HG02840 (cell line): ENCODE results near the gene NDUFS7.

Source experiments
- ATAC-seq: cut with Tn5 transposase; IDR thresholded peaks from one replicate; pipeline ENCODE4 v1.9.1; 2021; ENCODE audit warnings: mild to moderate bottlenecking, moderate library complexity, moderate number of reproducible peaks; ENCODE audit not compliant: unreplicated experiment, low FRiP score

Gene NDUFS7

GRCh38 chr19:1384085-1384462 lies 367 bp downstream of the NDUFS7 start:
- ATAC-seq, result peak; percentile 11

- no peak for ATAC-seq
These were observed 887 bp downstream of the NDUFS7 start for GRCh38 chr19:1384478-1385110.

GRCh38 chr19:1385816-1386215 lies 2.1 kb downstream of the NDUFS7 start:
- no peak for ATAC-seq

- no peak for ATAC-seq
These were observed 3.4 kb downstream of the NDUFS7 start for GRCh38 chr19:1386945-1387683.

GRCh38 chr19:1387684-1388636 lies 4.3 kb downstream of the NDUFS7 start:
- ATAC-seq, result no peak

- no peak for ATAC-seq
These were observed 4.9 kb downstream of the NDUFS7 start for GRCh38 chr19:1388637-1389026.

GRCh38 chr19:1389033-1389940 lies 5.6 kb downstream of the NDUFS7 start:
- no peak for ATAC-seq

- no peak for ATAC-seq
These were observed 7.2 kb downstream of the NDUFS7 start for GRCh38 chr19:1390890-1391423.

- no peak for ATAC-seq
These were observed 8.7 kb downstream of the NDUFS7 start for GRCh38 chr19:1392407-1392806.

- no peak for ATAC-seq
These were observed 9.3 kb downstream of the NDUFS7 start for GRCh38 chr19:1392939-1393530.

- ATAC-seq, result no peak
These were observed 10.1 kb downstream of the NDUFS7 start for GRCh38 chr19:1393841-1394240.

GRCh38 chr19:1394252-1395193 lies 10.8 kb downstream of the NDUFS7 start:
- no peak for ATAC-seq

- ATAC-seq, result no peak
These were observed 11.7 kb downstream of the NDUFS7 start for GRCh38 chr19:1395194-1396018.

GRCh38 chr19:1396019-1396767 lies 12.5 kb downstream of the NDUFS7 start:
- no peak for ATAC-seq

GRCh38 chr19:1396768-1397679 lies 13.3 kb downstream of the NDUFS7 start:
- no peak for ATAC-seq

- ATAC-seq, result no peak
These were observed 14.1 kb downstream of the NDUFS7 start for GRCh38 chr19:1397838-1398237.
